Stimulated activated CD4-positive, alpha-beta T cell treated with anti-CD3 and anti-CD28 coated beads, Interleukin-4, amount 100 ng/mL, for 48 hours (primary cell): Measurements from ENCODE around the gene CD200R1L.
A peak's percentile ranks its signal among the peaks of the same experiment; 100 is the strongest.

Experiments used
- DNase-seq, 2 donors: peaks; one replicate each; pipeline ENCODE4 v3.0.0-alpha.2; 2020; ENCODE audit warnings: low read depth in 2 of 2

The CD200R1L gene

DNA sequence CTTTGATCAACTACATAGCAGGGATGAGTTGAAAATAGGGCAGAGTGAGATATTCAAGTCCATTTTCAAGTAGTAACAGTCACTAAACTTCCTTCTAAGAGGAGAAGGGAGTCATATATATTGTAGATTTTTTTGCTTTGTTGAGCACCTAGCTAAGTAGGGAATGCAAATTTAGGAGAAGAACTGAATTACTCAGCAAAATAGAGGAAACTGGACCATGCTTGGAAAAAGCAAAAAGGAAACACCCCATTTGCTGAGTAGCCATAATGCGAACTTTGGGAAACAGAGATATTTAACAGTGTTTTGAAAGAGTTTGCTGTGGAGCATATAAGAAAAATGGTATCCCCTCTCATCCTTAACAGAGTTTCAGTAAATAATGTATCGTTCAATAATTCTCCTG is 54.9 kb downstream of the CD200R1L start:
- DNase-seq = no peak

DNA sequence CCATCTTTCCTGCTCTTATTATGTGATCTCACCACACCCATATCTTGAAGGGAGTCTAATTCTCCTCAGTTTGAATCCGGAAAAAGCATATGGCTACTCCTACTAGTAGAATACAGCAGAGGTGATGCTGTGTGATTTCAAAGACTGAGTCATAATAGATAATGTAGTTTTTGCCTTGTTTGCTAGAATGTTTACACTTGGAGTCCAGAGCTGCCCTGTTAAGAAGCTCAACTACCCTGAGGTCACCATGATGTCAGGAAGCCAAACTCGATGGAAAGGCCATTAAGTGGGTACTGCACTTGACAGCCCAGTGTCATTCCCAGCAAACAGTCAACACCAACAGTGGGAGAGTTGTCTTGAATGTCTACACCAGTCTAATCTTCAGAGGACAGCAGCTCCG is 56.9 kb downstream of the CD200R1L start:
- no peak for DNase-seq

DNA sequence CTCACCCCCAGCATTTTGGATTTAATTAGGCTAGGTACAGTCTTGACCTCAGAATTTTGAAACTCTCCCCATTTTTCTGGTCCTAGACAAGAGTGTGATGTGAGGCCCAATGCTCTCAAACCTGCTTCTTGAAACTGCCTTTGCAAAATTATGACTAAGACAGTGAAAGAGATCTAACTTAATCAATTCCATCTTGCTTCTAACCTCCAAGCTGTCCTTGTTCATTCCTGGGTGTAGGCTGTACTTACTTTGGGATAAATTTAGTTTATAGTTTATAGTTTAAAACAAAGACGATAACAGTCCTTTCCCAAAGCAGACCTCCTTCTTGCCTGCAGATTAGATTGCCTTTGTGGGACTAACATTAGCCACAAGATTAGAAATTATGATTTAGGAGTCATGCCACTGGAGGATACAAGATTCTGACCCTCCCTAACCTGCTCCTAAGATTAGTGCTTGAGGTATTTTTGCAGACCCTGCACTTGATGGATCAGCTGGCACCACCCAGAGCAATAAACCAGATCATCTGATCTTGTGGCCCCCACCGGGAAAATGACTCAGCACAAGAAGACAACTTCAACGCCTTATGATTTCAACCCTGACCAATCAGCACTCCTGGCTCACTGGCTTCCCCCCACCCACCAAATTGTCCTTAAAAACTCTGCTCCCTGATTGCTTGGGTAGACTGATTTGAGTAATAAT is 59.6 kb downstream of the CD200R1L start:
- DNase-seq = no peak

DNA sequence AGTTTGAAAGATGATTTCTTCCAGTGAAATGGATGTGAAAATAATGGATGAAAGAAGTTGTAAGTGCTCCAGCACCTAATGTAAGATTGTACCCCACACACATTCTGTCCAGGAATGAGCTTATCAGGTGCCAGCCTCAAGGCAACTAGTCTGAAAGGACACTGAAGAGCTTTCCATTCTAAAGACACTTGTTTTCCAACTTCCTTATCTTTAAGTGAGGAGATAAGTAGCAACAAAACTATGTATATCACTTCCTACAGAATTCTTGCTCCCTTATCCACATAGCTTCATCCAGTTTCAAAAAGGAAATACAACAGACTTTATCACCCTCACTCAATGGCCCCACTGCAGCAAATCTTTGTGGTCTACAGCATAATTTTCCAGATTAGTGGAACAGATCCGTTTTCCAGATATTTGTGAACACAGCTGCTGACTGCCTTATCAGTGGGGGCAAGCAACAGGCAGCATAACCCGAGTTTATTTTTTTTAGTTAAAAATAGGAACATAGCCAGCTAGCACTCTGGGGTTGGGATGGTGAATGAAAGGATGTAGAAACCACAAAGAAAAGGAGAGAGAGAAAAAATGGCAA is 60.6 kb downstream of the CD200R1L start:
- no peak for DNase-seq

DNA sequence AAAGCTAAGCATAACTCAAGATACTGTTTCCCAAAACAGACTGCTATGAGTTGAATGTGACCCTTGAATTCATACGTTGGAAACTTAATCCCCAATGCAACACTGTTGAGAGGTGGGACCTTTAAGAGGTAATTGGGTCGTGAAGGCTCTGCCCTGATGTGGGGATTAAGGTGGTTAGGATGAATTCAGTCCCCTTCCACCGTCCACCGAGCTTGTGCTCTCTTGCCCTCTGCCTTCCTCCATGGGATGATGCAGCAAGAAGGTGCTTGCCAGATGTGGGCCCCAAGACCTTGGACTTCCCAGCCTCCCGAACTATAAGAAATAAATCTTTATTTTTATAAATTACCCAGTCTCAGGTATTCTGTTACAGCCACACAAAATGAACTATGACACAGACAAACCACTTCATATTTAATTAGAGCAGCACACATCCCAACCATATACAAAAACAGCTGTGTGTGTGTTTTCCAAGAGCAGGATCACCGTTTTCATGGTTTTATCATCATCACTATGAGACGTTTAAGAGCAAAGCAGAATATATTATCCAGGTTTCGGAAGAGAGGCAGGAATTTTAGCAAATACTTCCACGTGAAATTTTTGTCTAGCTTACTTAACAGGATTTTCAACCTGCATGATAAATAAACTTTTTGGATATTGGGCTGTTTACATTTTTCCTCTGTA is 61.2 kb downstream of the CD200R1L start:
- no peak for DNase-seq

DNA sequence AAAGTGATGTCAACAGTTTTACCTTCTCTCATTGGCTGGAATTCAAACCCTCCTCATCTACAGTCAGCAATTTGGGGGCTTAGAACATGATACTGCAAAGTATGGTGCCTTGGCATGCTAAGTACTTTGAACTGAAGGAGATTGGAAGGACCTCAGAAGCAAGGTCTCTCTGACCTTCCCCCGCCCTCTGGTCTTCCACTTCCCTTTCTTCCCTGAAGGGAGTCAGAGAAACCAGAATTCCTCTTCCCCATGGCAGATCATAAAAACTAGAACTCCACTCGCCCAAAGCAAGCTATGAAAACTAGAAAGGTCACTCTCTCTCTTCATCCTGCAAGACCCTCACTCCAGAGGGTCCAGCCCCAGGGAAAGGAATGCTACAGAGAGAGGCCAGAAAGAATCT is 64.2 kb downstream of the CD200R1L start:
- no peak for DNase-seq

DNA sequence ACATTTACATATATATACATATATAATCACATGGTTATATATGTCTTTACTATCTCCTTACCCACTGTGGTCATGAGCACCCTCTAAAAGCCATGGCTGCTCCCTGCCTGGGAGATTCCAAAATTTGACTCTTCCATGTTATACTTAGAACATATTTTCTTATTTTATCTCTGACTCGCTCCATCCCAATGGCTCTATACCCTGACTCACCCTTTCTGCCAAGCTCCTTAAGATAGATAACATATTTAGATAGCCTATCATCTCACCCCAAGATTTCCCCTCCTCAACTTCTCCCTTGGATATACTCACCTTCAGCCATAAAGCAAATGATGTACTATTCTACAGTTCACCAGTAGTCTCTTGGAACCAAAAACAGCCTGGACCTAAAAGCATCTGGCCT is 65.1 kb downstream of the CD200R1L start:
- DNase-seq = no peak

DNA sequence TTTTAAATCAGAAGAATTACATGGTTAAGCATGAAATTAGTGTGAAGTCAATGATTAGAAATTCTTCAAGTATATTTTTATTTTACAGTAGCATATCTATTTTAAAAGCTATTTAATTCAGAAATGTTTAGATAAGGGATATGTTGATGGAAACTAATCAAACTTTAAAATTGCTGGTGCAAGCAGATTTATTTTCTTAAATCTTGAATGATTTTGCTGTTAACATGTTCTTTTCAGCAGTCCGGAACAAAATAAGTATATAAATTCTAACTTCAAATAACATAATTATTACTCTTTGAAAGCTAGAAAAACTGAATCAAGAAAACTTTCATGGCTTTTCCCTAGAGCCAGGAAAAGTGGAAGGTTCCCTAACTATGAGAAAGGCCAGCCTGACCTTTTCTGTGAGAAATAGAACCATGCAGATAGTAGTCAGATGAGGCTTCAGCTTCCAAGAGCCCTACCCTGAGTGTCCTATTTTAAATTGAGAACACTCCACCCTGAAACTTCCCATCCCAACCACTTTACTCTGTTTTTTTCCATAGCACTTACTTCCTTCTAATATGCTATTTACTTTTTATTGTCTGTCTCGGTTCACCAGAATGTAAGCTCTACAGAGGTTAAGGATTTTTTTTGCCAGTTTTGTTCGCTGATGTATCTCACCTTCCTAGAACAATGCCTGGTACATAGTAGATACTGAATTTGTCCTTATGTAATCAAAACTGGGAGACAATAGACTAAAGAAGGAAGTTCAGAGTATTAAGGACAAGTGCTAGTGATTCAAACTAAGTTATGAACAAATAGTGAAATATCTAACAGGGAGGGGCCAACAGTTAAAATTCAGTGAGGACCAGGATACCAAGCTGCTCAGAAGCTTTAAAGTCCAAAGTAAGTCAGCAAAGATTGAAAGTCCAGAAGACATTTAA is 66.8 kb downstream of the CD200R1L start:
- DNase-seq = no peak

DNA sequence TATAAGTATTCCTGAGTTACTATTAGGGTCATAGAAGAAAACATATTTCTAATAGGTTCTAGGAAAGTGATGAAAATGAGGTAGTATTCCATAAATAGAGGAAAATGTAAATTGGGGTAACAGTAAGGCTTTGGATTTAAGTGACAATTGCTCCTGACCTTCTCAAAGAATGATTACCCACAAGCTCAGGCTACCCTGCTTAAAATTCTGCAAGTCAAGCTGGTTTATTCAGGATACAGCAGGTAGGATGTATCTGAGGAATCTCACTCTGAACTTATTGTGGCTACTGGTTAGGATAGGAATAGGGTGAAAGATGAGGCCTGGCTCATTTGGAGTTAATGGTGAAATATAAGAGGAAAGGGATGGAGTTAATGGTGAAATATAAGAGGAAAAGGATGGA is 67.7 kb downstream of the CD200R1L start:
- DNase-seq = no peak

DNA sequence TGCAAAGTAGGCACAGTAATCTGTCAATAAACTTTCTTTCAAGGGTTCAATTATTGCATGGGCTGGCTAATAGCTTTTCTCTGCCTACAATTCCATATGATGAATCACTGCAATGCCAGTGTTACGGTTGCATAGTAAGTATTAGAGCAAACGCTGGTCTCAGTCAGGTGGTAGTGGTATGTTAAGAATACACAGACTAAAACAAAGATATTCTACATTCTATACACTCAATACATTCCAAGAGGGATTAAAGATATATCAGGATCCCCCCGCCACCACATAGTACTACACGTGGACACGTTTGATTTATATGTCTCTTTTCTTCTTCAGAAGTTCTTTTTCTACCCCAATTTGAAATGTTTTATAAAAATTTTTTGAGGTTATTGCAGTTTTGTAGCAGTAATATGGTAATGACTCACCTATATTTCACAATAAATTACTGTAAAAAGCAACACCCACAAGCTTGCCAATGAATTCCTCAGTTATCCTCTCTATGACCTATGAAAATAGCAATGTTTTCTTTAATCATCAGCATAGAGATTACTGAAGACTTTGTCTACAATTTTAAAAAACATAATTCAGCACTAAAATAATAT is 68.2 kb downstream of the CD200R1L start:
- DNase-seq = no peak

DNA sequence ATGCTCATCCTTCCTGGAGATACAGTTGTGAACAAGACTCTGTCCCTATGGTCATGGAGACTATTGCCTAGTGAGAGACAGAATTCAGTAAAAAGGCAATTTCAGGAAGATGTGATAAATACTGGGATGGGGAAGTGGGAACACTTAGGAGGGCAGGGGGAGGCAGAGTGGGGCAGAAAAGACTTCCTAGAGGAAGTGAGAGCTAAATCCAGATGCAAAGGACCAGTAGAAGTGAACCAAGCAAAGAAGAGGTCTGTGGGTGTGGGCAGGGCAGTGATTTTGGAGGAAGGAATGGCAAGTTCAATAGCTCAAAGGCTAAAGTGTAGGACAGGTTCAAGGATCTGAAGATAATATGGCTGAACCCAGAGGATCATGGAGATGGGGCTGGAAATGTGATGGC is 68.9 kb downstream of the CD200R1L start:
- DNase-seq = no peak

DNA sequence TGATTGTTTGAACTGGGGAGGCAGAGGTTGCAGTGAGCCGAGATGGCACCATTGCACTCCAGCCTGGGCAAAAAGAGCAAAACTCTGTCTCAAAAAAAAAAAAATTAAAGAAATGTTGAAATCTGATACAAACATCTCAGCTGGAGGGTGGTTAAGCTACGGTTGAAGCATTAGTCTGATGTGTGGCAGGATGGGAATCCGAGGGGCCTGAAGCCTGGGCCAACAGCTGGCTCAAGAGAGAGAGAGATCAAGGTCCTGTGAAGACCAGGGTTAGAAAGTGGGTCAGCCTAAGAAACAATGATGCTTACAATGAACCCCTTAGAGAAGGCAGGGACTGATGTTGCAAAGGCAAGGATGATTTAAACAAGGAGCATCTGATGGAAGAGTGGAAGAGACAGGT is 69.8 kb downstream of the CD200R1L start:
- DNase-seq = no peak

DNA sequence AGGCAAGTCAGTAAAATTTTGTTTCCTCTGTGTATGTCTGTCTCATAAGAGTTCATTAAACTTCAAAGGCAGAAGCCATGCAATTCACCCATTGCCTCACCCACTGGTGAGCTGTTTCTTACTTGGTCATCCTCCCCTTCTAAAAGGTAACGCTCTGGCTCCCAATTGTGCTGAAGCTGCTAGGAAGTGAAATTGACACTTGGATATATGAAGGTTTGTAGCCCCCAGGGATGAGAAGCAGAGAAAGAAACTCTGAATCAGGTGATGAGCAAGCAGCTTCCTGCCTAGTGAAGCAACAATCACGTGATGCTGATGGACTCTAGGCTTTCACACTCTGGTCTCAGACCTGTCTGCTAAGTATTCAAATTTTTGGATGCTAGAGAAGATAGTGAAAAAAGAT is 70.7 kb downstream of the CD200R1L start:
- no peak for DNase-seq

DNA sequence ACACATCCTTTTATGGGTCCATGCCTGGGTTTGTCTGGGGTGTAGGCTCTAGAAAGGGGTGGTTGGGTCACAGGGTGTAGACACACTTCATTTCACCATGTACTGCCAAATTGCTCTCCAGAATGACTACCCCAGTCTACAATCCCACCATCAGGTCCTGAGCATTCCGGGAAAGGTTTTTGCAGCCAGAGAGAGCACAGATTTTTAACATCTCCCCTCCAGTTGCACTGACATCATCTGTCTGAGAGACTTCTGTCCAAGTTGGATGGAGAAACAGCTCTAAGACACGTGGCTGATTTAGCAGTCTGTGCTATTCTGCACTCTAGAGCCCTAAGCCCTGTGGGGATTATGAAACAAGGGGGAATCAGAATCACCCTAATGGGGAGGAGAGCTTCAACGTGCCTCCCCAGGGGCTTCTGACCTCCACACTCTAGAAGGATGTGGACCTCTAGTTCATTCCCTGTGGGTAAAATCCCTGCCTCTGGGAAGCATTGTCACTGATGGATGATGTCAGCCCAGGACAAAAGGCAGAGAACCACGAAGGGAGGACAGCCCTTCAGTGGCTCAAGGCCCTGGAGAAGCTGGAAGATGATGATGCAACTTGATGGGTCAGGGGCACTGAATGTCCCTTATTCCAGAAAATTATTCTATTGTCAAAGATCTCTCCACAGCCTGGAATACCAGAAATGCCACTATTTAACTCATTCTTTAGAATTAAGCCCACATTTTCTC is 71.5 kb downstream of the CD200R1L start:
- DNase-seq = no peak

DNA sequence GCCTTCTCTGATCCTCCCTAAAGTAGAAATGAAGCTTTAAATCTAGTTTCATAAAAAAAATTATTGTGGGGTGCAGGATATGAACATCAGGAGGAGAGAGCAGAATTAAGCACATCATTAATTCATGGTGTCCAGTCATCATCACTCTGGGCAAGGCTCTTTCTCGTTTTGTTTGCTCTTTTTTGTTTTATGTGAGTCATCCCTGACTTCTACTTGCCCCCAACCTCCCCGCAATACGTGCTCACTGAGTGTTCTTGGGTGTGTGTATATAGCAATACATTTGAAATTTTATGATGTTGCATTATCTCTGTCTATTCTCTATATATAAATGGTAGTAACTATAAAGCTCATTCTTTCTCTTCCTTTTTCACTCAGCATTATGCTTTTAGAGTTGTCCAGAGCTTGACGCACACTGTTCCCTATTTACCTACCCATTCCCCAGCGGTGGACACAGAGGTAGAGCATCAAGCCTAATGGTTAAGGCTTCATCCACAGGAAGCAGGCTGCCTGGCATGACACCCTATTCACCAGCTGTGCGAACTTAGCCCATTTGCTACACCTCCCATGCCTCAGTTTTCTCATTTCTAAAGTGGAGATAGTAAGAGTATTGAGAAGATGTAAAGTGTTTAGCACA is 72.3 kb downstream of the CD200R1L start:
- DNase-seq = no peak

DNA sequence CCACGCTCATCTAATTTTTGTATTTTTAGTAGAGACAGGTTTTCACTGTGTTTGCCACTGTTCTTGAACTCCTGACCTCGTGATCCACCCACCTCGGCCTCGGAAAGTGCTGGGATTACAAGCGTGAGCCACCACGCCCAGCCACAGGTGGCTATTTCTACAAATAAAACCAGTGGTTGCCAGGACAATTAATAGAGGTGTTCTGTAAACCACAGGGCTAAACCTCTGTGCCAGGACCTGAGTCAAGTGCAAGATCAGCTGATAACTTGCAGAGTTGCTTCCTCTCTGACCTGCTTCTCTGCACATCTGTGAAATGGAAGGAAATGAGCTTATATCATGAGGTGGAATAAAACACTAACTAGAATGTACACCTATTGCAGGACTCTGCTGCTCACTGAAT is 72.8 kb downstream of the CD200R1L start:
- DNase-seq = peak in 1 of 2 donors; percentile 16

DNA sequence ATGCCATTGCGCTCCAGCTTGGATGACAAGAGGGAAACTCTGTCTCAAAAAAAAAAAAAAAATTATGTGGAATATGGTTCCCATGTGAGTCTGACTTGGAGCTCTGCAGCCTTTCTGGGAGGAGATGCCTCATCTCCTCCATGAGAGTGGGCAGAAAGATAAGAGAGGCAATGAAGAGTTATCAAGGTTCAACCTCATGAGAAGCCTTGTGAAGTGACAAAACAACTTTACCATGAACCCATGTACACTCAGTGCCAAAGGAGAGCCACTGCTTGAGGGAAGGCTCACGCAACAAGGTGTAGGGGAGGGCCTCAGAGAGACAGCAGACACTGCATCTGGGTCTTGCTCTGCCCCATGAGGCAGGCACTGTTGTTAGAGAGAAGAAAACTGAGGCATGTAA is 75.7 kb downstream of the CD200R1L start:
- no peak for DNase-seq

DNA sequence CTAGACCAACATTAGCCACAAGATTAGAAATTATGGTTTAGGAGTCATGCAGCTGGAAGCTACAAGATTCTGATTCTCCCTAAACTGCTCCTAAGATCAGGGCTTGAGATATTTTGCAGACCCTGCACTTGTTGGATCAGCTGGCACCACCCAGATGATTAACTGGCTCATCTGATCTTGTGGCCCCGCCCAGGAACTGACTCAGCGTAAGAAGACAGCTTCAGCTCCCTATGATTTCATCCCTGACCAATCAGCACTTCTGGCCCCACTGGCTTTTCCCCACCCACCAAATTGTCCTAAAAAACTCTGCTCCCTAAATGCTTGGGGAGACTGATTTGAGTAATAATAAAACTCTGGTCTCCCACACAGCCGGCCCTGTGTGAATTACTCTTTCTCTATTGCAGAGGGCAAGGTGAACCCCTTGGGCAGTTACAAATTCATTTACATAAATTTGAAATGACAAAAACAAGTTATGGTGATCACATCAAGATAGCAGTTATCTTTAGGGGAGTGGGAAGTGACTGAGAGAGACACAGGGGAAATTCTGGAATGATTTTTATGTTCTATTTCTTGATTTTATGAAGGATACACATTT is 76.5 kb downstream of the CD200R1L start:
- peak; percentile 47 to 57 for DNase-seq

DNA sequence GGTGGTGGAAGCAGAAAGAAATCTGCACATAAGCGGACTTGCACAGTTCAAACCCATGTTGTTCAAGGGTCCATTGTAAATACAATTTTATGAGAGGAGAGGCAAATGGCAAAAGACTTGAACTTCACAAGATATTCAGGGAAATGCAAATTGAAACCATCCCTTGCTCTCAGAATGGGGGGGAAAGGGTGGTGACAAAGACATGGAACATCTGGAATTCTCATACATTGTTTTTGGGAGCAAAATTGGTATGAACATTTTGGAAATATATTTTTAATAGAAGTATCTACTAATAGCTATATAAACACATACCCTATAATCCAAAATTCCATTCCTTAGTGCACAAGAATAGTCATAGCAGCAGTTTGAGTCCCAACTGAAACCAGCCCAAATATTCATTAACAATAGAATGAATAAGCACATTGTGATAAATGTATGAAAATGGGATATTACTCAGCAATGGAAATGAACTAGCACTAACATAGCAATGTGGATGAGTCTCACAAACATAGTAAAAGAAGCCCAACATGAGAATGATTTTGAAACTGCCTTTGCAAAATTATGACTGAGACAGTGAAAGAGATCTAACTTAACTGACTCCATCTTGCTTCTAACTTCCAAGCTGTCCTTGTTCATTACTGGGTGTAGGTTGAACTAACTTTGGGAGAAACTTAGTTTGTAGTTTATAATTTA is 77.2 kb downstream of the CD200R1L start:
- no peak for DNase-seq

DNA sequence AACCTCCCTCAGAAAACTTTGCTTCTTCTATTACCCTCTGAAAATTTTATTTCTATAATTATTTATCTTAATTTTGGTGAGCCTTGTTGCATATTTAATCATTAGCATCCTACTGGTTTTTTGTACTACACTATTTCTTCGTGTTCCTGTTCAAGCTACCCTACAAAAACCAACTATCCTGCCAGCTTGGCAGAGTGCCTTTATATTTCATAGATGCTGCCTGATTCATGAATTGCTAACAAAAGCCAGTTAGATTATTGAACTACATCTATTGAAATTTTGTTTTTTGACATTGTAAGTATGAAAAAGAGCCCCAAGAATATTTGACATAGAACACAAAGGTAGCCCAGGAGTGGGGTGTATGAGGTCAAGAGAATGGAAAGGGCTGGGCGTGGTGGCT is 78.9 kb downstream of the CD200R1L start:
- no peak for DNase-seq
